A673 (cell line): ENCODE data around the gene SCARB1.

Source experiments
- EZH2 ChIP-seq: fragments of 200-600 bp; sonication (generic); IDR thresholded peaks from 2 replicates; pipeline ENCODE4 v1.6.1; 2017; ENCODE audit warnings: borderline replicate concordance, low read depth, mild to moderate bottlenecking, mixed read lengths, antibody characterized with exemption, low read length; ENCODE audit not compliant: poor library complexity, severe bottlenecking
- TF ChIP-seq, protein P1 (sequence below): fragments of 300-800, 200-600 bp; sonication (generic); conservative IDR thresholded peaks from 2 replicates; pipeline ENCODE4 v1.5.1; 2017; ENCODE audit warnings: low read depth, mild to moderate bottlenecking, antibody characterized with exemption, low read length, moderate library complexity, mixed read lengths

GRCh38 chr12:124760560-124760959 lies 103.1 kb downstream of the SCARB1 start:
- TF ChIP-seq, protein P1, sequence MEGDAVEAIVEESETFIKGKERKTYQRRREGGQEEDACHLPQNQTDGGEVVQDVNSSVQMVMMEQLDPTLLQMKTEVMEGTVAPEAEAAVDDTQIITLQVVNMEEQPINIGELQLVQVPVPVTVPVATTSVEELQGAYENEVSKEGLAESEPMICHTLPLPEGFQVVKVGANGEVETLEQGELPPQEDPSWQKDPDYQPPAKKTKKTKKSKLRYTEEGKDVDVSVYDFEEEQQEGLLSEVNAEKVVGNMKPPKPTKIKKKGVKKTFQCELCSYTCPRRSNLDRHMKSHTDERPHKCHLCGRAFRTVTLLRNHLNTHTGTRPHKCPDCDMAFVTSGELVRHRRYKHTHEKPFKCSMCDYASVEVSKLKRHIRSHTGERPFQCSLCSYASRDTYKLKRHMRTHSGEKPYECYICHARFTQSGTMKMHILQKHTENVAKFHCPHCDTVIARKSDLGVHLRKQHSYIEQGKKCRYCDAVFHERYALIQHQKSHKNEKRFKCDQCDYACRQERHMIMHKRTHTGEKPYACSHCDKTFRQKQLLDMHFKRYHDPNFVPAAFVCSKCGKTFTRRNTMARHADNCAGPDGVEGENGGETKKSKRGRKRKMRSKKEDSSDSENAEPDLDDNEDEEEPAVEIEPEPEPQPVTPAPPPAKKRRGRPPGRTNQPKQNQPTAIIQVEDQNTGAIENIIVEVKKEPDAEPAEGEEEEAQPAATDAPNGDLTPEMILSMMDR, result no peak
- TF ChIP-seq EZH2, result no peak
